IgD-negative memory B cell (primary cell): ENCODE data around the gene SPEM3. TPM values are rescaled to one million over a fixed set of nuclear protein-coding genes. Genes with fewer than 3 reads are reported as not detected.

ENCODE experiments used
- H3K27ac Mint-ChIP-seq, 3 donors: one replicate each; pipeline ENCODE4 v1.8.0; 2020 to 2022; ENCODE audit warnings: mild to moderate bottlenecking in 3 of 3, mixed read lengths in 3 of 3, moderate library complexity in 1 of 3
- H3K27me3 Mint-ChIP-seq: one replicate; pipeline ENCODE4 v1.8.0; 2021; ENCODE audit warnings: mixed read lengths
- H3K36me3 Mint-ChIP-seq: one replicate; pipeline ENCODE4 v1.8.0; 2020; ENCODE audit warnings: mild to moderate bottlenecking, mixed read lengths
- H3K4me1 Mint-ChIP-seq, 3 donors: one replicate each; pipeline ENCODE4 v1.8.0; 2020 to 2022; ENCODE audit warnings: mixed read lengths in 3 of 3, mild to moderate bottlenecking in 1 of 3
- H3K4me3 Mint-ChIP-seq, 4 donors: one replicate each; pipeline ENCODE4 v1.8.0; 2020 to 2022; ENCODE audit warnings: mild to moderate bottlenecking in 4 of 4, mixed read lengths in 4 of 4, moderate library complexity in 3 of 4
- H3K9me3 Mint-ChIP-seq, 3 donors: one replicate each; pipeline ENCODE4 v1.8.0; 2020 to 2021; ENCODE audit warnings: mixed read lengths in 3 of 3, mild to moderate bottlenecking in 1 of 3
- polyA plus RNA-seq: library from polyadenylated mRNA; unstranded; fragments of 300-500 nt; fragmentation: Illumina TruSeq; gene quantifications from one replicate; pipeline ENCODE4 v1.2.3, GENCODE V29; 2021

Gene SPEM3
- polyA plus RNA-seq, result not detected

- Mint-ChIP-seq H3K4me3 (no peak within 1 kb of the TSS), H3K9me3 (no peaks in the 10 kb centered on the region), H3K36me3 (no peaks in the 10 kb centered on the region), H3K27ac (no peak within 1 kb of the TSS), H3K4me1 (no peaks in the 10 kb centered on the region), H3K27me3 (peaks cover 3% of the 10 kb centered on the region)
These were observed at the start of gene SPEM3 for GRCh38 chr17:7428557-7428956. Gene SPEM3 (plus strand): TSS chr17:7428857. CDS start chr17:7428903, 46 bp downstream.

- Mint-ChIP-seq H3K4me3 (peak overlapping the region in 1 of 4 donors; percentile 46), H3K27me3 (peaks cover 33% of the 10 kb centered on the region), H3K9me3 (peaks cover 0 to 5% (median 3%) of the 10 kb centered on the region in 3 donors), H3K27ac (peak overlapping the region in 1 of 3 donors; percentile 66), H3K4me1 (peaks cover 0 to 2% (median 0%) of the 10 kb centered on the region in 3 donors), H3K36me3 (peaks cover 1% of the 10 kb centered on the region)
These were observed 49.5 kb upstream of the SPEM3 start for GRCh38 chr17:7379134-7379533.

GRCh38 chr17:7380321-7380720 lies 48.3 kb upstream of the SPEM3 start:
- Mint-ChIP-seq H3K27me3 (peaks cover 33% of the 10 kb centered on the region), H3K27ac (no peak overlapping the region), H3K36me3 (peaks cover 1% of the 10 kb centered on the region), H3K9me3 (peaks cover 0 to 5% (median 3%) of the 10 kb centered on the region in 3 donors), H3K4me1 (peaks cover 5 to 7% (median 5%) of the 10 kb centered on the region in 3 donors), H3K4me3 (peak overlapping the region in 2 of 4 donors; percentile 46 to 74)

- Mint-ChIP-seq H3K9me3 (peaks cover 0 to 5% (median 3%) of the 10 kb centered on the region in 3 donors), H3K27ac (peak within 1 kb of the TSS in 1 of 3 donors; percentile 23), H3K36me3 (peaks cover 1% of the 10 kb centered on the region), H3K4me1 (peaks cover 5 to 9% (median 8%) of the 10 kb centered on the region in 3 donors), H3K4me3 (peak within 1 kb of the TSS in 2 of 4 donors; percentile 46 to 74), H3K27me3 (peaks cover 33% of the 10 kb centered on the region)
These were observed 47.6 kb upstream of the SPEM3 start, which contains the start of gene TNK1 for GRCh38 chr17:7380855-7381683. Gene TNK1 (plus strand): TSS chr17:7381089. CDS start chr17:7382927, 1,838 bp downstream.

- peak overlapping the region in 2 of 3 donors; percentile 8 to 16 for H3K27ac Mint-ChIP-seq
- H3K4me3 Mint-ChIP-seq, result peak overlapping the region in 3 of 4 donors; percentile 36 to 94 (median 86)
These were observed 45.8 kb upstream of the SPEM3 start for GRCh38 chr17:7382901-7383300.

GRCh38 chr17:7383371-7383741 lies 45.3 kb upstream of the SPEM3 start:
- Mint-ChIP-seq H3K27ac (peak overlapping the region in 1 of 3 donors; percentile 16), H3K9me3 (peaks cover 0 to 5% (median 3%) of the 10 kb centered on the region in 3 donors), H3K27me3 (peaks cover 32% of the 10 kb centered on the region), H3K36me3 (peaks cover 1% of the 10 kb centered on the region), H3K4me1 (peaks cover 5 to 9% (median 8%) of the 10 kb centered on the region in 3 donors), H3K4me3 (peak overlapping the region in 3 of 4 donors; percentile 86 to 94 (median 90))

More at GRCh38 chr17:7382901-7383300, 45.8 kb upstream of the SPEM3 start:
- H3K27me3 Mint-ChIP-seq, result peaks cover 32% of the 10 kb centered on the region
- peaks cover 0 to 5% (median 3%) of the 10 kb centered on the region in 3 donors for H3K9me3 Mint-ChIP-seq
- peaks cover 1% of the 10 kb centered on the region for H3K36me3 Mint-ChIP-seq
- peaks cover 5 to 9% (median 8%) of the 10 kb centered on the region in 3 donors for H3K4me1 Mint-ChIP-seq

GRCh38 chr17:7383742-7384488 lies 44.7 kb upstream of the SPEM3 start:
- H3K4me3 Mint-ChIP-seq, result peak overlapping the region; percentile 86 to 94 (median 90)
- H3K36me3 Mint-ChIP-seq, result peaks cover 1% of the 10 kb centered on the region
- peaks cover 5 to 9% (median 8%) of the 10 kb centered on the region in 3 donors for H3K4me1 Mint-ChIP-seq
- H3K27ac Mint-ChIP-seq, result peak overlapping the region; percentile 78 to 94 (median 91)
- peaks cover 32% of the 10 kb centered on the region for H3K27me3 Mint-ChIP-seq
- peaks cover 0 to 5% (median 3%) of the 10 kb centered on the region in 3 donors for H3K9me3 Mint-ChIP-seq

- H3K4me3 Mint-ChIP-seq, result peak overlapping the region; percentile 86 to 94 (median 90)
- H3K9me3 Mint-ChIP-seq, result no peaks in the 10 kb centered on the region
- no peaks in the 10 kb centered on the region for H3K36me3 Mint-ChIP-seq
- peak overlapping the region; percentile 78 to 94 (median 91) for H3K27ac Mint-ChIP-seq
- H3K4me1 Mint-ChIP-seq, result peaks cover 5 to 9% (median 8%) of the 10 kb centered on the region in 3 donors
- H3K27me3 Mint-ChIP-seq, result peaks cover 26% of the 10 kb centered on the region
These were observed 44.1 kb upstream of the SPEM3 start for GRCh38 chr17:7384489-7385081.

GRCh38 chr17:7388856-7389255 lies 39.8 kb upstream of the SPEM3 start:
- Mint-ChIP-seq H3K4me1 (peaks cover 8 to 11% (median 9%) of the 10 kb centered on the region in 3 donors), H3K4me3 (peak overlapping the region in 1 of 4 donors; percentile 37), H3K36me3 (no peaks in the 10 kb centered on the region), H3K9me3 (no peaks in the 10 kb centered on the region), H3K27ac (no peak overlapping the region), H3K27me3 (no peaks in the 10 kb centered on the region)

- Mint-ChIP-seq H3K27ac (peak overlapping the region in 1 of 3 donors; percentile 29), H3K36me3 (no peaks in the 10 kb centered on the region)
These were observed 38.4 kb upstream of the SPEM3 start for GRCh38 chr17:7389924-7390910.

GRCh38 chr17:7391307-7391706 lies 37.4 kb upstream of the SPEM3 start:
- H3K36me3 Mint-ChIP-seq, result no peaks in the 10 kb centered on the region

More at GRCh38 chr17:7389924-7390910, 38.4 kb upstream of the SPEM3 start:
- no peaks in the 10 kb centered on the region for H3K27me3 Mint-ChIP-seq
- peak overlapping the region in 1 of 4 donors; percentile 72 for H3K4me3 Mint-ChIP-seq
- H3K4me1 Mint-ChIP-seq, result peaks cover 9 to 10% (median 9%) of the 10 kb centered on the region in 3 donors
- no peaks in the 10 kb centered on the region for H3K9me3 Mint-ChIP-seq

GRCh38 chr17:7392696-7393612 lies 35.7 kb upstream of the SPEM3 start:
- Mint-ChIP-seq H3K4me3 (peak overlapping the region; percentile 92 to 98 (median 94)), H3K27ac (peak overlapping the region in 1 of 3 donors; percentile 65), H3K9me3 (no peaks in the 10 kb centered on the region), H3K36me3 (no peaks in the 10 kb centered on the region), H3K27me3 (no peaks in the 10 kb centered on the region), H3K4me1 (peaks cover 5 to 12% (median 12%) of the 10 kb centered on the region in 3 donors)

More at GRCh38 chr17:7391307-7391706, 37.4 kb upstream of the SPEM3 start:
- H3K4me1 Mint-ChIP-seq, result peaks cover 5 to 12% (median 12%) of the 10 kb centered on the region in 3 donors
- H3K27me3 Mint-ChIP-seq, result no peaks in the 10 kb centered on the region
- peak overlapping the region in 1 of 3 donors; percentile 29 for H3K27ac Mint-ChIP-seq
- peak overlapping the region in 1 of 4 donors; percentile 72 for H3K4me3 Mint-ChIP-seq
- H3K9me3 Mint-ChIP-seq, result no peaks in the 10 kb centered on the region
